K562 (cell line): ENCODE measurements around the gene FANCC. TPM values are rescaled to one million over a fixed set of nuclear protein-coding genes. Genes with fewer than 3 reads are reported as not detected.

Experiments used
- ATAC-seq: fragments of 200-7000 bp; cut with Tn5 transposase; 3 replicates; pipeline ENCODE4 v1.9.1; 2020; ENCODE audit warnings: moderate library complexity
- BruUV-seq: library from RNA; stranded (reverse); fragments of 400-500 nt; replicated peaks from 2 replicates; lab custom pipeline; 2021; lab: Mats Ljungman, UMichigan
- CTCF ChIA-PET: fragments of 300-600 bp; formaldehyde crosslinking; extraction: SDS; loops from one replicate; lab custom pipeline; 2021; ENCODE audit warnings: low intra/inter-chr PET ratio; lab: Yijun Ruan, JAX
- POLR2A ChIA-PET: fragments of 300-600, 350-650 bp; sonication (Branson Sonifier 250); formaldehyde crosslinking; extraction: SDS; loops from one replicate; lab custom pipeline; 2021; ENCODE audit warnings: antibody characterized with exemption, inconsistent platforms; lab: Yijun Ruan, JAX
- DNase-seq, 4 experiments: peaks; one replicate each; pipeline versions ENCODE4 v3.0.0 to v3.0.0-alpha.2; 2011 to 2018; ENCODE audit warnings: low spot score in 3 of 4, mixed read lengths in 3 of 4; ENCODE audit errors: extremely low read depth in 1 of 4
- FAIRE-seq: peaks from 2 replicates; lab custom pipeline; 2011; peaks lifted over from hg19 to GRCh38; lab: Jason Lieb, UNC
- H2AFZ ChIP-seq: 2 replicates; pipeline ENCODE4 v1.6.0; 2011; ENCODE audit warnings: low read depth, low read length, control low read depth, inconsistent platforms
- H3K27ac ChIP-seq: fragments of 200-600 bp; 3 replicates; pipeline ENCODE4 v1.8.0; 2011; ENCODE audit warnings: low read depth, mild to moderate bottlenecking, control low read depth, inconsistent platforms, low read length, moderate library complexity, mixed read lengths; ENCODE audit errors: extremely low read depth
- H3K27me3 ChIP-seq, 2 experiments: fragments of 300-600 bp in 1 of 2; 2 replicates in 1 of 2; 3 replicates in 1 of 2; pipeline versions ENCODE4 v1.6.0 to v1.8.0; 2011; ENCODE audit warnings: inconsistent platforms in 2 of 2, low read length in 2 of 2, mild to moderate bottlenecking in 1 of 2, mixed read lengths in 1 of 2, moderate library complexity in 1 of 2; ENCODE audit not compliant: control insufficient read depth in 2 of 2, insufficient read depth in 2 of 2
- H3K36me3 ChIP-seq: fragments of 300-600 bp; 3 replicates; pipeline ENCODE4 v1.8.0; 2011; ENCODE audit warnings: mild to moderate bottlenecking, low read length, inconsistent platforms; ENCODE audit not compliant: control insufficient read depth, insufficient read depth
- H3K4me1 ChIP-seq, 2 experiments: fragments of 200-600 bp in 1 of 2; replicated peaks in 1 of 2; 2 replicates in 1 of 2; 3 replicates in 1 of 2; pipeline versions ENCODE4 v1.5.1 to v1.8.0; 2011; ENCODE audit warnings: inconsistent platforms in 2 of 2, low read length in 2 of 2, mild to moderate bottlenecking in 1 of 2, mixed read lengths in 1 of 2, moderate library complexity in 1 of 2; ENCODE audit not compliant: control insufficient read depth in 2 of 2, insufficient read depth in 2 of 2
- H3K4me2 ChIP-seq: 2 replicates; pipeline ENCODE4 v1.6.1; 2011; ENCODE audit warnings: low read length, control low read depth, inconsistent platforms, mixed read lengths; ENCODE audit not compliant: insufficient read depth
- H3K4me3 ChIP-seq: fragments of 200-600 bp; sonication (generic), shearing (Covaris generic); 2 replicates; pipeline ENCODE4 v1.5.1; 2016; ENCODE audit warnings: control low read depth, inconsistent platforms
- H3K79me2 ChIP-seq: fragments of 200-600 bp; 3 replicates; pipeline ENCODE4 v1.8.0; 2011; ENCODE audit warnings: low read length, inconsistent platforms; ENCODE audit not compliant: control insufficient read depth, insufficient read depth
- H3K9ac ChIP-seq, 2 experiments: 2 replicates each; pipeline versions ENCODE4 v1.6.0 to v1.6.1; 2011; ENCODE audit warnings: low read depth in 2 of 2, low read length in 2 of 2, control low read depth in 1 of 2, inconsistent platforms in 1 of 2, mild to moderate bottlenecking in 1 of 2, mixed read lengths in 1 of 2; ENCODE audit not compliant: insufficient read depth in 1 of 2
- H3K9me1 ChIP-seq: one replicate; pipeline ENCODE4 v1.6.0; 2011; ENCODE audit warnings: inconsistent platforms, mild to moderate bottlenecking, low read length, moderate library complexity; ENCODE audit not compliant: control insufficient read depth, insufficient read depth
- H3K9me3 ChIP-seq: replicated peaks from 2 replicates; pipeline ENCODE4 v1.5.1; 2011; ENCODE audit warnings: low read depth, low read length, inconsistent platforms; ENCODE audit not compliant: control insufficient read depth, insufficient read depth
- H4K20me1 ChIP-seq: replicated peaks from 2 replicates; pipeline ENCODE4 v1.6.1; 2011; ENCODE audit warnings: low read length, inconsistent platforms, mixed read lengths; ENCODE audit not compliant: control insufficient read depth, insufficient read depth
- MCM5 ChIP-seq: fragments of 450-650 bp; IDR thresholded peaks from 2 replicates; pipeline ENCODE4 v1.6.1; 2016; ENCODE audit warnings: low read depth
- RAD21 ChIP-seq, 2 experiments: fragments of 250-450 bp in 1 of 2; fragments of 450-650 bp in 1 of 2; sonication (Bioruptor Pico) in 1 of 2; formaldehyde crosslinking in 1 of 2; IDR thresholded peaks in 1 of 2; conservative IDR thresholded peaks in 1 of 2; 2 replicates each; pipeline versions ENCODE4 v1.4.0 to v1.8.0; 2020 to 2022; ENCODE audit warnings: mild to moderate bottlenecking in 2 of 2, moderate library complexity in 1 of 2
- ZBTB8A ChIP-seq: fragments of 450-650 bp; IDR thresholded peaks from 2 replicates; pipeline ENCODE4 v1.6.1; 2018; ENCODE audit warnings: mild to moderate bottlenecking, moderate library complexity; ENCODE audit not compliant: partially characterized antibody
- WGBS: fragments of 100-300 bp; shearing (Covaris generic); methylation state at CpG from one replicate; pipeline ENCODE4 v1.1.6; 2016; ENCODE audit warnings: low coverage, mixed read lengths; ENCODE audit not compliant: insufficient coverage; ENCODE audit errors: missing lambda C conversion rate; 5-methylcytosine and 5-hydroxymethylcytosine counted together
- in situ Hi-C: fragments of 300-500 bp; cut with MboI; formaldehyde crosslinking; loops from 4 replicates; pipeline ENCODE4 v1.15.0; 2018; ENCODE audit warnings: inconsistent platforms, mixed read lengths
- intact Hi-C: fragments of 100-400 bp; cut with micrococcal nuclease; formaldehyde crosslinking; loops from 2 replicates; pipeline ENCODE4 v1.14.2; 2022
- polyA plus RNA-seq, 8 experiments: library from polyadenylated mRNA; depleted of rRNA in 4 of 8; stranded (reverse) in 5 of 8; unstranded in 3 of 8; fragments of >200 nt; fragmentation: Nextera tagmentation in 2 of 8; fragmentation: Illumina TruSeq in 1 of 8; extraction: Ambion mirVana in 2 of 8; extraction: Trizol in 1 of 8; gene quantifications; 2 replicates each; pipeline versions ENCODE4 v1.2.1 to v1.2.3, GENCODE V29; 2011 to 2014; ENCODE audit warnings: inconsistent platforms in 1 of 8, missing spikeins in 1 of 8
- total RNA-seq, 7 experiments: library from RNA; depleted of rRNA in 6 of 7; stranded (reverse); fragments of >200 nt in 6 of 7; fragmentation: Illumina TruSeq in 2 of 7; extraction: Trizol in 2 of 7; gene quantifications; 2 replicates each; pipeline versions ENCODE4 v1.2.1 to v1.2.3, GENCODE V29; 2011 to 2021; ENCODE audit warnings: low replicate concordance in 1 of 7
- TF ChIP-seq, protein P1 (sequence below), 3 experiments: fragments of 200-800 bp in 1 of 3; sonication (Bioruptor generic) in 1 of 3; sonication (generic) in 1 of 3; formaldehyde crosslinking in 1 of 3; IDR thresholded peaks; 2 replicates each; pipeline versions ENCODE4 v1.6.1 to v1.8.0; 2016 to 2022; ENCODE audit warnings: mild to moderate bottlenecking in 2 of 3, missing compliant biosample characterization in 2 of 3, missing genetic modification characterization in 2 of 3, missing genetic modification reagents in 1 of 3
- TF ChIP-seq, protein P2 (sequence below), 3 experiments: IDR thresholded peaks in 2 of 3; conservative IDR thresholded peaks in 1 of 3; 2 replicates each; pipeline ENCODE4 v1.5.1; 2011 to 2012; ENCODE audit warnings: low read length in 3 of 3, mild to moderate bottlenecking in 3 of 3, control low read depth in 2 of 3, improper control_type of control experiment in 1 of 3, inconsistent platforms in 1 of 3, low read depth in 1 of 3, mixed read lengths in 1 of 3, moderate library complexity in 1 of 3; ENCODE audit not compliant: insufficient read depth in 2 of 3

Gene FANCC
- total and polyA plus RNA-seq, 9 of the 15 experiments (the other 6 are each of a cell fraction or from before 2014, with no cell fraction given): 4.6 to 18.4 (median 14.2) TPM

DNA sequence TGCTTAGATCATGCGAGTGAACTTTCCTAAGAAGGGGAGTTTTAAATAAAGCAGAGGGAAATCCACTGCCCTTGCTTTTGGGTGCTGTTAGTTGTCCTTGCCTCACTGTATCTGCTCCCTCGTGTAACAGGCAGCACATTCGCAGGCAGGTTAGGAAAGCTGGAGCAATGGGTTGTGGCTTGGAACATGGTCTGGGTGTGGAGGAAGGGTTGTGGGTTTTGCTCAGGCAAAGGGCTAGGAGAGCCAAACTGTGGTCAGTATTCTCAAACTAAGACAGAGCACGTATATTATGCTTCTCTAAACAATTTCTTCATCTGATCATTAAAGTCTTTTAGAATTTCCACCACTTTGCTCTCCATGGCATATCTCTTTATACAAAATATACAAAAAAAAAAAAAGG, 135.7 kb downstream of the FANCC start (continued):
- TF ChIP-seq, protein P1, sequence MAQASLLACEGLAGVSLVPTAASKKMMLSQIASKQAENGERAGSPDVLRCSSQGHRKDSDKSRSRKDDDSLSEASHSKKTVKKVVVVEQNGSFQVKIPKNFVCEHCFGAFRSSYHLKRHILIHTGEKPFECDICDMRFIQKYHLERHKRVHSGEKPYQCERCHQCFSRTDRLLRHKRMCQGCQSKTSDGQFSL (CRISPR knock-in tag; IDR thresholded peaks at IDR 0.05): no peak
- TF ChIP-seq, protein P1 (tag; IDR thresholded peaks at IDR 0.05): no peak
- TF ChIP-seq, all 486 proteins: peak for 0

DNA sequence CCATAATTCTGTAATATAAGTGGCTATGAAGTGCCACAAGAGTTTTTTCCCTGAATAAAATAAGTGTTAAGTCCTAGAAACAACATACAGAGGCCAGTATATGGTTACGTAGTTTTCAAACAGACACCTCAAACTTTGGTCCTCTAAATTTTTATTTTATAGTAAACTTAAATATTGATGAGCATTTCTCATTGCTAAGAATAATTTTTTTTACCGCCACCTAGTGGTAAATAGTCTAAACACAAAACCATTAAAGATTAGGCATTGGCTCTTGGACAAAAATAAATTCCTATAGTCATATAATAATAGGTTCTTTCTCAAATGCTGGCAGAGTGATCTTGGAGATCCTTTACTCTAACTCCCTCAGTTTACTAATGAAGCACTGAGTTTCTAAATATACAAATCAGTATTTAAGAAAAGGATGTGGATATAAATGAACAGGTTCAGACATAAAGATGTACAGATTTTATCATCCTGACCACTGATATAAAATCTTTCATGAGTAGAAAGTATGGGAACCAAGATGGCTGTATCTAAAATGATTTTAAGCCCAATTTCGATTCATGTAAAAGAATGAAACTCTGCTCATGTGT, 136.2 kb downstream of the FANCC start:
- FAIRE-seq: peak; percentile 51
- Histone ChIP-seq H3K27me3 (no peaks in the 10 kb centered on the region), H3K36me3 (0 out of 3 replicates have a peak, but pooled peaks cover 3% of the 10 kb centered on the region), H3K79me2 (no peaks in the 10 kb centered on the region), H3K9me3 (no peaks in the 10 kb centered on the region), H4K20me1 (no peaks in the 10 kb centered on the region), H3K27ac (no peak overlapping the region)
- DNase-seq: peak in 2 of 4 experiments; percentile 16 to 19
- TF ChIP-seq, protein P2, sequence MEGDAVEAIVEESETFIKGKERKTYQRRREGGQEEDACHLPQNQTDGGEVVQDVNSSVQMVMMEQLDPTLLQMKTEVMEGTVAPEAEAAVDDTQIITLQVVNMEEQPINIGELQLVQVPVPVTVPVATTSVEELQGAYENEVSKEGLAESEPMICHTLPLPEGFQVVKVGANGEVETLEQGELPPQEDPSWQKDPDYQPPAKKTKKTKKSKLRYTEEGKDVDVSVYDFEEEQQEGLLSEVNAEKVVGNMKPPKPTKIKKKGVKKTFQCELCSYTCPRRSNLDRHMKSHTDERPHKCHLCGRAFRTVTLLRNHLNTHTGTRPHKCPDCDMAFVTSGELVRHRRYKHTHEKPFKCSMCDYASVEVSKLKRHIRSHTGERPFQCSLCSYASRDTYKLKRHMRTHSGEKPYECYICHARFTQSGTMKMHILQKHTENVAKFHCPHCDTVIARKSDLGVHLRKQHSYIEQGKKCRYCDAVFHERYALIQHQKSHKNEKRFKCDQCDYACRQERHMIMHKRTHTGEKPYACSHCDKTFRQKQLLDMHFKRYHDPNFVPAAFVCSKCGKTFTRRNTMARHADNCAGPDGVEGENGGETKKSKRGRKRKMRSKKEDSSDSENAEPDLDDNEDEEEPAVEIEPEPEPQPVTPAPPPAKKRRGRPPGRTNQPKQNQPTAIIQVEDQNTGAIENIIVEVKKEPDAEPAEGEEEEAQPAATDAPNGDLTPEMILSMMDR (IDR thresholded peaks at IDR 0.05 in 2 of 3, conservative IDR thresholded peaks at IDR 0.05 in 1 of 3; ENCODE audit: insufficient read depth in 2 of 3, low read depth in 1 of 3, low read length in 3 of 3): peak in 1 of 3 experiments; percentile 53; a peak in 2 of 6 replicates
- 0 out of 4 replicates have a peak, but pooled peaks of 1 of the 2 experiments have one; percentile 16 for TF ChIP-seq RAD21 (CRISPR knock-in tag; conservative IDR thresholded peaks at IDR 0.05 in 1 of 2, IDR thresholded peaks at IDR 0.05 in 1 of 2)
- no peak for TF ChIP-seq ZBTB8A
- TF ChIP-seq MCM5: no peak
- TF ChIP-seq, all 486 proteins: peak for 2
- WGBS: 8% methylated on average over 3 of the region's 3 CpGs
- no peak overlapping the region for H2AFZ ChIP-seq
- CTCF ChIA-PET: interaction anchor here (0.5 to 0.6 kb wide), 2 partner anchors 215 to 627 kb away, joined by 3 read pairs; partner anchors contain the start of gene PCAT7
- no peaks in the 10 kb centered on the region for H3K4me1 ChIP-seq
- no peak for ATAC-seq
- no peak overlapping the region for H3K9ac ChIP-seq
- H3K4me3 ChIP-seq: no peak overlapping the region
- no TSS peak for BruUV-seq
- no peak overlapping the region for H3K4me2 ChIP-seq
- in situ Hi-C loops (no loop called here), intact Hi-C loops (no loop called here)
- no peaks in the 10 kb centered on the region for H3K9me1 ChIP-seq
- POLR2A ChIA-PET: no interaction called here
